NT2/D1 (cell line): ENCODE data around the gene ZBTB45.

Experiments
- DNase-seq: peaks from one replicate; pipeline ENCODE4 v3.0.0-alpha.2; 2011; ENCODE audit warnings: low read depth, low spot score
- H3K27me3 ChIP-seq: 2 replicates; pipeline ENCODE4 v1.6.0; 2011; ENCODE audit warnings: mild to moderate bottlenecking; ENCODE audit not compliant: insufficient read length, insufficient read depth
- H3K36me3 ChIP-seq: 2 replicates; pipeline ENCODE4 v1.6.1; 2011; ENCODE audit warnings: mild to moderate bottlenecking, low read length, mixed read lengths; ENCODE audit not compliant: insufficient read depth, insufficient read length
- H3K4me1 ChIP-seq: 2 replicates; pipeline ENCODE4 v1.5.1; 2011; ENCODE audit not compliant: insufficient read depth, insufficient read length
- H3K4me3 ChIP-seq: 2 replicates; pipeline ENCODE4 v1.5.1; 2011; ENCODE audit warnings: low read depth; ENCODE audit not compliant: insufficient read length
- H3K9ac ChIP-seq: 2 replicates; pipeline ENCODE4 v1.6.0; 2011; ENCODE audit warnings: low read depth; ENCODE audit not compliant: insufficient read length
- H3K9me3 ChIP-seq: 2 replicates; pipeline ENCODE4 v1.5.1; 2011; ENCODE audit warnings: mild to moderate bottlenecking, low read length; ENCODE audit not compliant: insufficient read depth
- SUZ12 ChIP-seq: IDR thresholded peaks from 2 replicates; pipeline ENCODE4 v1.6.1; 2011; ENCODE audit not compliant: insufficient read length, insufficient read depth; ENCODE audit errors: extremely low read depth
- YY1 ChIP-seq: IDR thresholded peaks from 2 replicates; pipeline ENCODE4 v1.6.1; 2011; ENCODE audit not compliant: insufficient read length, insufficient read depth
- ZNF274 ChIP-seq: IDR thresholded peaks from 2 replicates; pipeline ENCODE4 v1.6.1; 2011; ENCODE audit warnings: mild to moderate bottlenecking, low read depth, low read length

The ZBTB45 gene

GRCh38 chr19:58552655-58553054 lies 33.0 kb upstream of the ZBTB45 start:
- Histone ChIP-seq H3K9ac (no peak overlapping the region), H3K4me1 (no peaks in the 10 kb centered on the region), H3K36me3 (peaks cover 73% of the 10 kb centered on the region), H3K27me3 (no peaks in the 10 kb centered on the region), H3K9me3 (no peaks in the 10 kb centered on the region), H3K4me3 (no peak overlapping the region)
- TF ChIP-seq ZNF274 (no peak), YY1 (no peak), SUZ12 (no peak)
- DNase-seq: no peak

- H3K4me1 ChIP-seq: no peaks in the 10 kb centered on the region
- peaks cover 75% of the 10 kb centered on the region for H3K36me3 ChIP-seq
- TF ChIP-seq SUZ12 (no peak), ZNF274 (no peak), YY1 (no peak)
Measured at GRCh38 chr19:58551577-58552471, 32.2 kb upstream of the ZBTB45 start.

GRCh38 chr19:58551123-58551497 lies 31.5 kb upstream of the ZBTB45 start:
- Histone ChIP-seq H3K4me1 (peaks cover 2% of the 10 kb centered on the region), H3K36me3 (peaks cover 74% of the 10 kb centered on the region), H3K4me3 (no peak overlapping the region), H3K27me3 (no peaks in the 10 kb centered on the region), H3K9ac (no peak overlapping the region), H3K9me3 (no peaks in the 10 kb centered on the region)
- DNase-seq: no peak
- TF ChIP-seq ZNF274: no peak
- no peak for TF ChIP-seq SUZ12
- TF ChIP-seq YY1: no peak

More at GRCh38 chr19:58551577-58552471, 32.2 kb upstream of the ZBTB45 start:
- Histone ChIP-seq H3K27me3 (no peaks in the 10 kb centered on the region), H3K9ac (no peak overlapping the region), H3K9me3 (no peaks in the 10 kb centered on the region), H3K4me3 (no peak overlapping the region)
- no peak for DNase-seq

- Histone ChIP-seq H3K4me3 (no peak overlapping the region), H3K4me1 (peaks cover 2% of the 10 kb centered on the region), H3K27me3 (no peaks in the 10 kb centered on the region), H3K36me3 (peaks cover 79% of the 10 kb centered on the region), H3K9ac (no peak overlapping the region), H3K9me3 (no peaks in the 10 kb centered on the region)
- TF ChIP-seq ZNF274 (no peak), YY1 (no peak), SUZ12 (no peak)
- DNase-seq: no peak
Measured at GRCh38 chr19:58550362-58551122, 30.9 kb upstream of the ZBTB45 start.

GRCh38 chr19:58549664-58550361 lies 30.2 kb upstream of the ZBTB45 start:
- peaks cover 84% of the 10 kb centered on the region for H3K36me3 ChIP-seq
- TF ChIP-seq ZNF274: no peak
- no peak for TF ChIP-seq YY1
- TF ChIP-seq SUZ12: no peak
- no peak overlapping the region for H3K9ac ChIP-seq
- DNase-seq: no peak
- H3K27me3 ChIP-seq: no peaks in the 10 kb centered on the region
- peaks cover 2% of the 10 kb centered on the region for H3K4me1 ChIP-seq
- no peaks in the 10 kb centered on the region for H3K9me3 ChIP-seq
- no peak overlapping the region for H3K4me3 ChIP-seq

- peaks cover 84% of the 10 kb centered on the region for H3K36me3 ChIP-seq
- no peak overlapping the region for H3K4me3 ChIP-seq
- TF ChIP-seq YY1: no peak
- no peak for TF ChIP-seq SUZ12
- no peak for TF ChIP-seq ZNF274
- no peak for DNase-seq
- H3K9me3 ChIP-seq: no peaks in the 10 kb centered on the region
- no peaks in the 10 kb centered on the region for H3K27me3 ChIP-seq
- H3K4me1 ChIP-seq: peaks cover 2% of the 10 kb centered on the region
- H3K9ac ChIP-seq: no peak overlapping the region
Measured at GRCh38 chr19:58548859-58549663, 29.5 kb upstream of the ZBTB45 start.
